Psoas muscle (tissue), 8 donors: ENCODE data around the gene C14orf180. TPM values are rescaled to one million over a fixed set of nuclear protein-coding genes. Genes with fewer than 3 reads are reported as not detected.

Source experiments
- ATAC-seq, 4 donors: fragments of 200-7000 bp; cut with Tn5 transposase; one replicate each; pipeline ENCODE4 v1.9.1; 2020; ENCODE audit warnings: moderate library complexity in 3 of 4, mild to moderate bottlenecking in 2 of 4
- DNase-seq, 2 donors: peaks; one replicate each; pipeline ENCODE4 v3.0.0-alpha.2; 2020
- H3K27ac ChIP-seq: fragments of 200-600 bp; one replicate; pipeline ENCODE4 v1.8.0; 2022
- H3K27me3 ChIP-seq, 3 donors: fragments of 200-600 bp in 1 of 3; one replicate each; pipeline versions ENCODE4 v1.6.1 to v1.8.0; 2013 to 2022; ENCODE audit warnings: low read length in 2 of 3, mild to moderate bottlenecking in 2 of 3, moderate library complexity in 1 of 3; ENCODE audit not compliant: insufficient read depth in 3 of 3
- H3K36me3 ChIP-seq, 2 donors: fragments of 200-600 bp in 1 of 2; one replicate each; pipeline versions ENCODE4 v1.6.1 to v1.8.0; 2013 to 2022; ENCODE audit warnings: low read depth in 1 of 2, mild to moderate bottlenecking in 1 of 2, moderate library complexity in 1 of 2; ENCODE audit not compliant: insufficient read depth in 1 of 2
- H3K4me1 ChIP-seq: fragments of 200-600 bp; one replicate; pipeline ENCODE4 v1.8.0; 2022
- H3K4me3 ChIP-seq: fragments of 200-600 bp; one replicate; pipeline ENCODE4 v1.8.0; 2022; ENCODE audit warnings: mild to moderate bottlenecking
- H3K9me3 ChIP-seq: fragments of 200-600 bp; one replicate; pipeline ENCODE4 v1.8.0; 2022
- WGBS, 3 donors: extraction: QIAGEN DNeasy Blood & Tissue Kit; methylation state at CpG; one replicate each; pipeline versions ENCODE4 v1.1.6 to v1.1.7; 2013; 5-methylcytosine and 5-hydroxymethylcytosine counted together
- intact Hi-C, 2 donors: fragments of 100-400 bp; cut with DNase I; formaldehyde crosslinking; loops; one replicate each; pipeline versions ENCODE4 v1.11.0 to v1.14.2; 2022
- polyA plus RNA-seq, 3 donors: library from polyadenylated mRNA; stranded (reverse); fragments of 200-250 nt; gene quantifications; one replicate each; pipeline ENCODE4 v1.2.3, GENCODE V29; 2013
- total RNA-seq, 4 donors: library from RNA; stranded (reverse); fragmentation: NEBNext Ultra II Directional in 2 of 4; extraction: Animal tissue kit (Norgen Biotek cat#: 25700) in 2 of 4; gene quantifications; one replicate each; pipeline versions ENCODE4 v1.2.1 to v1.2.4, GENCODE V29; 2021 to 2023
- TF ChIP-seq, protein P1 (sequence below): fragments of 200-600 bp; IDR thresholded peaks from one replicate; pipeline ENCODE4 v1.8.0; 2022; ENCODE audit warnings: antibody characterized with exemption
- donor health status: healthy with polysubstance abuse.
- donor health status: DM: no; HTN: no; CAD: no; lungs with moderate emphysema.
- donor health status: Bipolar disorder and iron deficiency.
- donor health status: healthy.
- donor health status: DM: yes; HTN: yes; CAD: no.
- donor health status: DM: no; HTN: no; CAD: no.
- donor health status: DM: no; HTN: no; CAD: no.
- donor health status: DM: yes; HTN: yes; CAD: no.

The C14orf180 gene
- total and polyA plus RNA-seq, 7 donors = 0.32 to 7.3 (median 0.58) TPM

- no peak for ATAC-seq
- no peak for DNase-seq
- peaks cover 37% of the 10 kb centered on the region for H3K4me1 ChIP-seq
- no peak overlapping the region for H3K4me3 ChIP-seq
- no peaks in the 10 kb centered on the region for H3K36me3 ChIP-seq
- intact Hi-C loops = no loop called here
- peaks cover 0 to 4% (median 0%) of the 10 kb centered on the region in 3 donors for H3K27me3 ChIP-seq
- H3K27ac ChIP-seq = no peak overlapping the region
- TF ChIP-seq, protein P1, sequence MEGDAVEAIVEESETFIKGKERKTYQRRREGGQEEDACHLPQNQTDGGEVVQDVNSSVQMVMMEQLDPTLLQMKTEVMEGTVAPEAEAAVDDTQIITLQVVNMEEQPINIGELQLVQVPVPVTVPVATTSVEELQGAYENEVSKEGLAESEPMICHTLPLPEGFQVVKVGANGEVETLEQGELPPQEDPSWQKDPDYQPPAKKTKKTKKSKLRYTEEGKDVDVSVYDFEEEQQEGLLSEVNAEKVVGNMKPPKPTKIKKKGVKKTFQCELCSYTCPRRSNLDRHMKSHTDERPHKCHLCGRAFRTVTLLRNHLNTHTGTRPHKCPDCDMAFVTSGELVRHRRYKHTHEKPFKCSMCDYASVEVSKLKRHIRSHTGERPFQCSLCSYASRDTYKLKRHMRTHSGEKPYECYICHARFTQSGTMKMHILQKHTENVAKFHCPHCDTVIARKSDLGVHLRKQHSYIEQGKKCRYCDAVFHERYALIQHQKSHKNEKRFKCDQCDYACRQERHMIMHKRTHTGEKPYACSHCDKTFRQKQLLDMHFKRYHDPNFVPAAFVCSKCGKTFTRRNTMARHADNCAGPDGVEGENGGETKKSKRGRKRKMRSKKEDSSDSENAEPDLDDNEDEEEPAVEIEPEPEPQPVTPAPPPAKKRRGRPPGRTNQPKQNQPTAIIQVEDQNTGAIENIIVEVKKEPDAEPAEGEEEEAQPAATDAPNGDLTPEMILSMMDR = no peak
- WGBS, 3 donors = 66 to 71% (median 67%) methylated on average over 15 to 16 of the region's 16 CpGs
- H3K9me3 ChIP-seq = no peaks in the 10 kb centered on the region
Observed at GRCh38 chr14:104576232-104576969, 3.2 kb upstream of the C14orf180 start.

DNA sequence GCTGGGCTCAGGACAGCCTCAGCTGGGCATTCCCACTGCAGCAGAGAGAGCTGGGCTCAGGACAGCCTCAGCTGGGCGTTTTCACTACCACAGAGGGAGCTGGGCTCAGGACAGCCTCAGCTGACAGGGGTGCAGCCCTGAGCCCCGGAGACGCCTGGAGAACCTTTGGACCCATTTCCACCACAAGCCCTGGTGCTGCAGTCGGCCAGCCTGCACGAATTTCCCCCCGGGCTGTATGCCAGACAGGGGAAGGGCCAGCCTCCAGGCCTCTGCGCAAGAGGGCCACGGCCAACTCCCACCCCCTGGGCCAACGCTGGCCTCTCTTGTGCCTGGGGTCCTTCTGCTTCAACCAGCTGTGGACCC is 2.6 kb upstream of the C14orf180 start:
- H3K4me3 ChIP-seq = no peak overlapping the region
- ATAC-seq (no peak), DNase-seq (no peak)
- WGBS, 3 donors = 54 to 59% (median 59%) methylated on average over 9 of the region's 9 CpGs
- peaks cover 43% of the 10 kb centered on the region for H3K4me1 ChIP-seq
- no peaks in the 10 kb centered on the region for H3K36me3 ChIP-seq
- no peak overlapping the region for H3K27ac ChIP-seq
- no peaks in the 10 kb centered on the region for H3K9me3 ChIP-seq
- H3K27me3 ChIP-seq = peaks cover 0 to 4% (median 1%) of the 10 kb centered on the region in 3 donors
- intact Hi-C loops = no loop called here
- TF ChIP-seq, protein P1 = no peak

GRCh38 chr14:104577426-104577825 is 2.1 kb upstream of the C14orf180 start:
- ATAC-seq (peak in 1 of 4 donors; percentile 22), DNase-seq (no peak)
- no peaks in the 10 kb centered on the region for H3K36me3 ChIP-seq
- TF ChIP-seq, protein P1 = no peak
- intact Hi-C loops = no loop called here
- no peaks in the 10 kb centered on the region for H3K9me3 ChIP-seq
- H3K4me3 ChIP-seq = no peak overlapping the region
- H3K27me3 ChIP-seq = peaks cover 0 to 4% (median 1%) of the 10 kb centered on the region in 3 donors
- H3K27ac ChIP-seq = no peak overlapping the region
- H3K4me1 ChIP-seq = peaks cover 48% of the 10 kb centered on the region
- WGBS, 3 donors = 47 to 52% (median 49%) methylated on average over 8 to 12 of the region's 12 CpGs

GRCh38 chr14:104577847-104578301 is 1.7 kb upstream of the C14orf180 start:
- 17 to 23% (median 18%) methylated on average over 19 of the region's 19 CpGs for WGBS, 3 donors
- intact Hi-C loops = no loop called here
- no peaks in the 10 kb centered on the region for H3K36me3 ChIP-seq
- DNase-seq = no peak
- H3K27me3 ChIP-seq = peaks cover 0 to 1% (median under 1%) of the 10 kb centered on the region in 3 donors
- TF ChIP-seq, protein P1 = no peak
- peaks cover 52% of the 10 kb centered on the region for H3K4me1 ChIP-seq
- H3K27ac ChIP-seq = no peak overlapping the region
- ATAC-seq = peak in 3 of 4 donors; percentile 40 to 41 (median 40)
- no peaks in the 10 kb centered on the region for H3K9me3 ChIP-seq
- no peak overlapping the region for H3K4me3 ChIP-seq
